Mesenteric fat pad (tissue), 1 donor: ENCODE data around the gene CD58. TPM values are rescaled to one million over a fixed set of nuclear protein-coding genes. Genes with fewer than 3 reads are reported as not detected.

Source experiments
- DNase-seq: peaks from one replicate; pipeline ENCODE4 v3.0.0-alpha.2; 2020; ENCODE audit warnings: low spot score
- total RNA-seq: library from RNA; stranded (reverse); fragmentation: NEBNext Ultra II Directional; extraction: Animal tissue kit (Norgen Biotek cat#: 25700); gene quantifications from one replicate; pipeline ENCODE4 v1.2.1, GENCODE V29; 2021
- donor health status: DM: yes; HTN: yes; CAD: no.

CD58 gene
- total RNA-seq, 1 donor from 2014 or later: 23.9 TPM

DNA sequence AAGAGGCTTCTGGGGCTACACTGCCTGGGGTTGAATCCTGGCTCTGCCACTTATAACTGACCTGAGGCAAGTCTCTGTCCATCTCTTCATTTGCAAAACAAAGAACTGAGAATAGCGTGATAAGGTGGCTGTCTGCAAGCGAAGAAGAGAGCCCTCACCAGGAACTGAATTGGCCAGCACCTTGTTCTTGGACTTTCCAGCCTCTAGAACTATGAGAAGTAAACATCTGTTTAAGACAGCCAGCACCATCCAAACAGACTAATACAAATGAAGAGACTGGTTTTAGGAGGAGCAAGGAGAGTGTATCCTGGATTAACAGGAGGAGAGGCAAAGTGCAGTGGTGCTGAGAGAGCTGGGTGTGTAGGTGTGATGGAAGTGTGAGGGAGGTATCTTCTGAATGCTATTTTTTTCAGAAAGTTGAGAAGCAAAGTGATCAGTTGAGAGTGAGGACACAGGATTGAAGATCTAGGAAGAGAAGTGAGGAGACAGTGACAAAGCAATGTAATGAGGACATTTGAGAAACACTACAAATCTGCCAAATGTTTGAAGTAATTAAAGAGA lies 59.3 kb downstream of the CD58 start:
- no peak for DNase-seq

- DNase-seq: no peak
Observed at GRCh38 chr1:116510361-116510760, 60.5 kb downstream of the CD58 start.

GRCh38 chr1:116508984-116509980 lies 61.5 kb downstream of the CD58 start:
- DNase-seq: no peak

GRCh38 chr1:116508085-116508983 lies 62.5 kb downstream of the CD58 start:
- no peak for DNase-seq

DNA sequence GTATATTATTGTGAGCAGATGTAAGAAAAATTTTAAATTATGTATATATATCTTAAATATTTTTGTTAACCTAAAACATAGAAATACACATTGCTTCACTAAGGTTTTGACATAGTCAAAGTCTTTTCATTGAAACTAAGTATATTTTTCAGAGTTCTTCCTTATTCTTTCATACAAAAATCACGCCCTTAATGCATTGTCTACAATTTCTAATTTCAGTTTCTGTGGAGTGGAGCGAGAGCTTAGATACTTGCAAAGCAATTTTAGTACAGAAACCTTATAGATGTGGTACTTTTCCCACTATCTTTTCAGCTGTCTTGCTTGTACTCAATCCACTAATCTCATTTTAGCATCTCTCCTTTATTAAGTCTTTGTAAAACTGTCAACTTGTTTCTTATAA lies 63.2 kb downstream of the CD58 start:
- DNase-seq: no peak

DNA sequence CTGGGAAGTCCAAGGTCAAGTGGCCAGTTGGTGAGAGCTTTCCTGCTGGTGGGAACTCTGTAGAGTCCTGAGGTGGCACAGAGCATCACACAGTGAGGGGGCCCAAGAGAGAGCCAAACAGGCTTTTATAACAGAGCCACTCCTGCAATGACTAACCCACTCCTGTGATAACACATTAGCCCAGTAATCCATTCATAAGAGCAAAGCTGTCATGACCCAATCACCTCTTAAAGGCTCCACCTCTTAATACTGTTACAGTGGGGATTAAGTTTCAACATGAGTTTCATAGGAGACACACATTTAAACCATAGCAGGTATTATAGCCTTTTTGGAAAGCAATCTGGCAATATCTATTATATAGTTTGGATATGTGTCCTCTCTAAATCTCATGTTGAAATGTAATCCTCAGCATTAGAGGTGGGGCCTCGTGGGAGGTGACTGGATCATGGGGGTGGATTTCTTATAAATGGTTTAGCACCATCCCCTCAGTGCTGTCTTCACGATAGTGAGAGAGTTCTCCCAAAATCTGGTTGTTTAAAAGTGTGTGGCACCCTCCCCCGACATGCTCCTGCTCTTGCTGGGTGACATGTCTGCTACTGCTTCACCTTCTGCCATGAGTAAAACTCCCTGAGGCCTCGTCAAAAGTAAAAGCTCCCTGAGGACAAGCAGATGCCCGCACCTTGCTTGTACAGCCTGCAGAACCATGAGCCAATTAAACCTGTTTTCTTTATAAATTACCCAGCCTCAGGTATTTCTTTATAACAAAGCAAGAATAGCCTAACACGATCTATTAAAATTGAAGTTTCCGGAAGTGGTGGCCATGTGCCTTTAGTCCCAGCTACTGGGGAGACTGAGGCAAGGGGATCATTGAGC lies 64.5 kb downstream of the CD58 start:
- no peak for DNase-seq

GRCh38 chr1:116504308-116505156 lies 66.3 kb downstream of the CD58 start:
- DNase-seq: no peak

- no peak for DNase-seq
Observed at GRCh38 chr1:116503546-116504307, 67.1 kb downstream of the CD58 start.

GRCh38 chr1:116502671-116503314 lies 68.0 kb downstream of the CD58 start:
- no peak for DNase-seq

DNA sequence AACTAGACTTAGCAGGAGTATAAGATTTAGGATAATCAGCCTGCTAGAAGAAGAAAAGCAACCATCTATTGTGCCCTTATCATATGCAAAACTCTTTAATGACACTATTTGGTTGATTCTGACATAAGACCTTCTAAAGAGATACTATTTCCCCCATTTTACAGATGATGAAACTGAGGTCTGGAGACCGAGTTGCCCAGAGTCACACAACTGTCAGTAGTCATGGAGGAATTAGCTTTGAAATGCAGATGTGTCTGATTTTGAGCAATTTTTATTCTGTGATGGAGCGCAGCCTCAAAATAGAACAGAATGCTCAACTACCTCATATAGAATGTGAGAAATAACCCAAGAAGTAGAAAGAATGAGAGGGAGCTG lies 69.0 kb downstream of the CD58 start:
- no peak for DNase-seq

DNA sequence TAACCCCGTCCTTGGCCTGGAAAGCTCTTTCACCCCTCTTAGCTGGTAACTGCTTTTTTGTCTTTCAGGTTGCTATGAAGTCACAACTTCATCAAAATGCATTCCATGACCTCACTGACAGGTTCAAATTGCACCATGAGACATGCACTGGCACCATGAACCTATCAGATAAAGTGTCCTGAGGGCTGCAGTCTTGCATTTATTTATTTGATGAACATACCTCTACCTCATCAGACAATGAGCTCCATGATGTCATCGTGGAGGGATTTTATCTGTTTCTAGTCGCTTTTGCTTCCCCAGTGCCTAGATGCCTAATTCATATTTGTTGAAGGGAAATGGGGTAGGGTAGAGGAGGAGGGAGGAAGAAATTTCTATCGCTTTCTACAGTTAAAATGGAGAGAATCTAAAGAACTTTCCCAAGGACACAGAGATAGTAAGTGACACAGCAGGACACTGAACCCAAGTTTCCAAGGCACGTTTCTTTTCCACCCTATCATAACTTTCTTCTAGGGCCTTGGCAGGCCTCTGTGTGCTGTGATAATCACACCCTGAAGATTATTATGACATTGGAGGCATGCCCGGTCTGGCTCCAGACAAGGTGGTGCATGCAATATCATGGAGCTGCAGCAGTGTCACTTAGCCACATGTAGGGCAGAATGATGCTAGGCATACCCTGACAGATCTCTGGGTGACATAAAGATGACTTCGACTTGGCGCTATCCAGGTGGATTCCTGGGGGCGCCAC lies 69.5 kb downstream of the CD58 start:
- no peak for DNase-seq

- no peak for DNase-seq
Observed at GRCh38 chr1:116498789-116499628, 71.8 kb downstream of the CD58 start.

GRCh38 chr1:116497656-116498055 lies 73.2 kb downstream of the CD58 start:
- no peak for DNase-seq

- no peak for DNase-seq
Observed at GRCh38 chr1:116496898-116497297, 73.9 kb downstream of the CD58 start.

- no peak for DNase-seq
Observed at GRCh38 chr1:116496380-116496779, 74.4 kb downstream of the CD58 start.

- DNase-seq: no peak
Observed at GRCh38 chr1:116495535-116495934, 75.3 kb downstream of the CD58 start.

GRCh38 chr1:116494745-116495144 lies 76.1 kb downstream of the CD58 start:
- DNase-seq: no peak
